IPS-20b (cell line): ENCODE measurements around the gene PCNA.

Experiments
- H3K27ac ChIP-seq: one replicate; pipeline ENCODE4 v1.5.1; 2013; ENCODE audit warnings: low read length
- H3K27me3 ChIP-seq: 2 replicates; pipeline ENCODE4 v1.6.1; 2013; ENCODE audit warnings: mild to moderate bottlenecking, low read length, inconsistent platforms; ENCODE audit not compliant: insufficient read depth
- H3K36me3 ChIP-seq: 2 replicates; pipeline ENCODE4 v1.6.1; 2013; ENCODE audit warnings: low read depth, mild to moderate bottlenecking, inconsistent platforms, low read length, moderate library complexity; ENCODE audit not compliant: insufficient read depth
- H3K4me1 ChIP-seq: 2 replicates; pipeline ENCODE4 v1.6.1; 2013; ENCODE audit warnings: mild to moderate bottlenecking, control low read depth, inconsistent platforms, low read length, moderate library complexity; ENCODE audit not compliant: insufficient read depth
- H3K4me3 ChIP-seq: 2 replicates; pipeline ENCODE4 v1.5.1; 2013; ENCODE audit warnings: mild to moderate bottlenecking, low read length, inconsistent platforms
- H3K9ac ChIP-seq: 2 replicates; pipeline ENCODE4 v1.6.1; 2013; ENCODE audit warnings: low read depth, mild to moderate bottlenecking, inconsistent platforms, low read length, moderate library complexity
- H3K9me3 ChIP-seq: 2 replicates; pipeline ENCODE4 v1.6.1; 2013; ENCODE audit warnings: mild to moderate bottlenecking, low read depth, low read length, inconsistent platforms; ENCODE audit not compliant: insufficient read depth

The PCNA gene

DNA sequence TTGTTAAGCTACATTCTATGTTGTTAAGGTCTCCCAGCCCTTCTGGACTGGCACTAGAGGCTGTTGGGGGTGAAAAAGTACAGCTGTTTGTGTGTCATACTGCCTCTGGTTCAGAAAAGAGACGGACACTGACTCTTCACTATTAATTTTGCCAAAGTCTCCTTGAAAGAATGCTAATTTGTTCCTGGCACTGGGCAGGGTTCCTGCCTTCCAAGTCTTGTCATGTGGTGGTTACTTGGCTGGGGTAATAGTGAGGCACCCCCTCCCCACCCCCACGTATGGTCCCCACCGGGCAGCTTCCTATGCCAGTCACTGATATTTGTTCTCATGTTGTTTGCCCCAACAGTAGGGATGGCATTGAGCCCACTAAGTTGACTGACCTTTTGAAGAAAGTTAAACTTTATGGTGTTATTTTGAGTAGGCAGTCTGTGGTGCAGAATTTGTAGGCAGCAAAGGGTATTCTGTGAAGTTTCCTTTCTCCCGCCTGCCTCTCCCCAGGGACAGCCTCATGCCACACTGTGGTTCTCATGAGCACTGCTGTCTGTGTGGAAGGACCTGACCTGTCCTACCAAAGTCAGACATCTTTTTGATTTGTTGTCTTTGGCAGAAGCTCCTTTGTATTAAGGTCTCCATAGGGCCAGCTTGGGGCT, 15.7 kb upstream of the PCNA start:
- H3K9me3 ChIP-seq = no peaks in the 10 kb centered on the region

DNA sequence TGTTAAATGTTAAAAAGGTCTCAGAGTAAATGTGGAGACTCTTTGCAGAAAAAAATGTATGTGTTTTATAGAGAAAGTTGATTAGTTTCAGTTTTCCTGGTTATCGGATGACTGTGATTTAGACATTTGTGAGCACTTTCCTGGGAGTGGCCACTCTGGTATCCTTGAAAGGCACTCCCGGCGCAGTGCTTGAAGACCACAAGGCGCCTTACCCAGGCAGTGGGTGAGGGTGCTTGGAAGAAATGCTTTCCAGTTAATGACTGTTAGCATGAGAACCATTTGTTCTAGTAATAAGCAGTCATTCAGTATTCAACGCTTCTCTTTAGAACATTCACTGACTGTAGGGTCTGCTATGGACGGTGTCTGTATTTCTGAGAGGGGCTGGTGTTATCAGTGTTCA, 14.2 kb upstream of the PCNA start:
- Histone ChIP-seq H3K27ac (no peak overlapping the region), H3K4me3 (no peak overlapping the region)

More for the DNA sequence above, 15.7 kb upstream of the PCNA start:
- Histone ChIP-seq H3K27ac (peak overlapping the region; percentile 11), H3K27me3 (no peaks in the 10 kb centered on the region), H3K9ac (no peak overlapping the region), H3K4me1 (0 out of 2 replicates have a peak, but pooled peaks cover 5% of the 10 kb centered on the region), H3K36me3 (no peaks in the 10 kb centered on the region), H3K4me3 (no peak overlapping the region)

DNA sequence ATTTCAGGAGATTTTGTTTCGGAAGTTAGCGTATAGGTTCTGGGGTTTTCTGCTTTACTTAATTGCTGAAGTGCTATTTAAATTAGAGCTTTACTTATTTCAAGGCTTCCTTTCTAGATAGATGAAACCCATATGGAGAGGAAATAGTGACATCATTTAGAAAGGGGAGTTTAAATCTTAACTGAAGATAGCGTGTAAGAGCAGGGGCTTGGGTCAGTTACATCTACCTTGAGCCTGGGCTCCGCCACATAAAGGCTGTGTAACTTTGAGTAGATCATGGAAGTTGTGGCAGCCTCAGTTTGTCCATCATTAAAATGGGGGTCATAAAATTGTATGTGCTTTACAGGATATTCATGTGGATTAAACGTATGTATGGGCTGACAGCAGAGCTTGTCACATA, 11.7 kb upstream of the PCNA start:
- Histone ChIP-seq H3K9me3 (no peaks in the 10 kb centered on the region), H3K9ac (no peak overlapping the region), H3K4me1 (peaks cover 8% of the 10 kb centered on the region; the same call in 1 of the 2 replicates), H3K27me3 (no peaks in the 10 kb centered on the region), H3K27ac (no peak overlapping the region), H3K36me3 (no peaks in the 10 kb centered on the region; the same call in 1 of the 2 replicates), H3K4me3 (no peak overlapping the region)

More for the DNA sequence above, 14.2 kb upstream of the PCNA start:
- no peaks in the 10 kb centered on the region; the same call in 1 of the 2 replicates for H3K36me3 ChIP-seq
- H3K9ac ChIP-seq = no peak overlapping the region
- no peaks in the 10 kb centered on the region for H3K27me3 ChIP-seq
- no peaks in the 10 kb centered on the region for H3K9me3 ChIP-seq
- 0 out of 2 replicates have a peak, but pooled peaks cover 5% of the 10 kb centered on the region for H3K4me1 ChIP-seq

DNA sequence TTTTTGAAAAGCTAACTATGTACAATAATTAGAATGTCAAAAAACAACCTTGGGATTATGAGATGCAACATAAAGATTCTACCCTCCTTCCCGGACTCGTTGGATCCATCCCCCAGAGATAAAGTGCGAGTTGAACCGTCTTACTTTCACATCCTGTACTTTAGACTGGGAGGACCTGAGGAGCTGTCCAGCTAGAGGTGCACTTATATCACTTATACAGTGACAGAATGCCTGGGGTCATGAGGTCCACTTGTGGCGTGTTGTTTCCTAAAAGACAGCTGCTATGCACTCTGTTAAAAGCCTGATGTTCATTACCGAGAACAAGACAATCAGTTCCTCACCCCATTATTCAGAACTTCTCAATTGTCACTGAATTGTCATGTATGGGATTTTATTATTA, 9.1 kb upstream of the PCNA start:
- H3K9me3 ChIP-seq = no peaks in the 10 kb centered on the region
- no peaks in the 10 kb centered on the region for H3K27me3 ChIP-seq
- no peak overlapping the region for H3K9ac ChIP-seq
- no peak overlapping the region for H3K27ac ChIP-seq
- H3K4me3 ChIP-seq = no peak overlapping the region
- H3K36me3 ChIP-seq = no peaks in the 10 kb centered on the region; the same call in 1 of the 2 replicates
- peaks cover 3% of the 10 kb centered on the region; the same call in 1 of the 2 replicates for H3K4me1 ChIP-seq

DNA sequence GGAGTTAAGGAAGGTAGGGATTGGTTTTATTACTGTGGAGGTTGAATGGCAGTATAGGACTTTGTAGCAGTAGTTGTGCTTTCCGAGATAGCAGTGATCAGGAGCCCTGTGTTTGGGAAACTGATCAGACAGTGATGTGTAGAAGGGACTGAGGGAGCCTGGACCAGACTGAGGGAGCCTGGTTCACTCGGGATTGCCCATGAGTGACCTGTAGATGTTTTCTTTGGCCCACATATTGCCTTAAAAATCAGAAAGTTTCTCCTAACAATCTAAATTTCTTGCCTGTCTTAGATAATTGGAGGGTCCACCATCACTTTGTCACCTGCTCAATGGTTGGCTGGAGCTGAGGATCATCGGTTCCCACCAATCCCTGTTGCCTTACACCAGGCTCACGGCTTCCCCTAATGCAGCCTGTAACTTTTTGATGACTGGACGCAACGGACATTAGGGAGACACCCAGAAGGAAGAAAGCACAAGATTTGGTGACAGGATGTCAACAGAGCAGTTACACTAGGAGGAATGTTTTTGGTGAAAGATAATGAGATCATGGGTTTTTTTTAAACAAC, 8.2 kb upstream of the PCNA start:
- Histone ChIP-seq H3K9me3 (no peaks in the 10 kb centered on the region), H3K4me1 (peaks cover 3% of the 10 kb centered on the region; the same call in 1 of the 2 replicates), H3K4me3 (peak overlapping the region; percentile 97), H3K27me3 (no peaks in the 10 kb centered on the region), H3K36me3 (no peaks in the 10 kb centered on the region; the same call in 1 of the 2 replicates), H3K9ac (peak overlapping the region; percentile 88; the same call in 1 of the 2 replicates), H3K27ac (no peak overlapping the region)

DNA sequence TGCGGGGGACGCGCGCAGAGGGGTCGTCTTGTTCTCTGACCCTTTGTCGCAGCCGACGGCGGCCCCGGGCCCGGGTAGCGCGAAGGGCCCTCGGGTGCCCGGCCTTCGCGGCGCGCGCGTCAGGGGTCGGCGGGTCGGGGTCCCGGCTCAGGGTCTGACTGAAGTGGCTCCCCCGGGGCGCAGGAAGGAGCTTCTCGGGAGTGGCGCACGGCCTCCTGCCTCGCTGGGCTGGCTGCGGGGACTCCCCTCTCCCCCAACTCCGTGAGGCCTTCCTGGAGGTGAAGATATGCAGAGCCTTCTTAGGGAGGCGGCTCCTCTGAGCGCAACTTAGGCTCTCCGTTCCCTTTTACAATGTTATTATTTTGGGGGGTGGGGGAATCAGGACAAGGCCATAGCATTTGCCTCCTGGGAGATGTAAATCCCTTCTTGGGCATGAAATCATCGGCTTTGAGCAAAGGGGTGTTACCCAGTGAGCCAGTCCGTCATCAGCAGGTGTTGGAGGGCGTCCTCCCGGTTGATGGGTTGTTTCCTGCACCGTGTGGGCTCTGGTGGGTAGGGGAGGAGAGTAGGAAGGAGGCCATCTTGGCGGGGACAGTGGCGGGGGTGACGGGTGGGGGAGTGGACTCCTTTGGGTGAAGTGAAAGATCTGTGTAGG, 7.6 kb upstream of the PCNA start:
- H3K4me1 ChIP-seq = peaks cover 3% of the 10 kb centered on the region; the same call in 1 of the 2 replicates
- no peaks in the 10 kb centered on the region; the same call in 1 of the 2 replicates for H3K36me3 ChIP-seq
- H3K9ac ChIP-seq = peak overlapping the region; percentile 88
- peak overlapping the region; percentile 40 for H3K27ac ChIP-seq
- no peaks in the 10 kb centered on the region for H3K9me3 ChIP-seq
- H3K4me3 ChIP-seq = peak overlapping the region; percentile 97
- H3K27me3 ChIP-seq = no peaks in the 10 kb centered on the region

DNA sequence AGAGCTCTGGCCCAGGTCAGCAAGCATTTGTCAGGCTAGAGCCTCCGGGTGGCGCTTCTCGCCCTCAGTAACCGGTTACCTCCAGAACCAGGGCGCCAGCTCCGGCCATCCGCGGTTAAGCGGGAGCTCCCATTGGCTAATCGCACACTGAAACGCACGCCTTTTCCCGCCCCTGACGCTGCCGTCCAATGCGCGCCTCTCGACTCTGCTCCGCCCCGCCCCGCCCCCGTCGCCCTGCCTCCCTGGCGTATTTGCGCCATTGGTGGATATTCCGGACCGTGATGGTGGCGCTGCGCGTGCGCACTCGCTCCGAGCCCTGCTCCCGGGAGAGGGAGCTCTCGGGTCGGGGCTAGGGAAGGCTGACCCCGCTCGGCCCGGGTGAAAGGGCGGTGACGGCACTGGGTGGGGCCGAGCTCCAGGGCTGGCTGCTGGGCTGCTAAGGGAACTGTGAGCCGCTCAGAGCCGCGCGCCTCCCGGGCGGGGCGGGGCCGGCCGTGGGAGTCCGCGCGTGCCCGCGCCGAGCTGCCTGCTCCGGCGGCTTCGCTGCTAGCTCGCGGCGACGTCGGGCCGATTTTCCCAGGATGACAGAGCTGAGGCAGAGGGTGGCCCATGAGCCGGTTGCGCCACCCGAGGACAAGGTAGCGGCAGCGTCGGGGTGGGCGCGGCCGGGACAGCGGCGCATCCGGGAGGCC, 6.9 kb upstream of the PCNA start, which contains the start of gene CDS2:
Gene CDS2 (plus strand): TSS at position 497 of the 692 bp plus-strand sequence. CDS start 85 bp downstream, at position 582.
- Histone ChIP-seq H3K4me1 (peaks cover 3% of the 10 kb centered on the region; the same call in 1 of the 2 replicates), H3K9ac (peak within 1 kb of the TSS; percentile 90), H3K4me3 (peak within 1 kb of the TSS; percentile 97), H3K27ac (peak within 1 kb of the TSS; percentile 40), H3K27me3 (no peaks in the 10 kb centered on the region), H3K36me3 (no peaks in the 10 kb centered on the region; the same call in 1 of the 2 replicates), H3K9me3 (no peaks in the 10 kb centered on the region)

DNA sequence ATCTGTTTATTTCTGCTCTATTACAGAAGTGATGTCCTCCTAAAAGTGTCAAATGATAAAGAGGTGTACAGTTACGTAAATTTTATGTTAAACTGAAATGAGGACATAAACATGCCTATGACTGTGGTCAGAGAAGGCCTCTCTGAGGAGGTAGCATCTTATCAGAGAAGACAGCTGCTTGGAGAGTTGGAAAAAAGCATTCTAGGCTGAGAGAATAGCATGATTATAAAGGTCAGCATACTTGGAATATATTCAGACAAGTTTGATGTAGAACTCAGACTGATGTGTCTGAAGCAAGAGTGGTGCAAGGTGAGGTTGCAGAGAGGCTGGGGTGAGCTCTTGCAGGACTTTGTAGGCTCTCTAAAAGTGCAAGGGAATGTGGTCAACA, 3.1 kb upstream of the PCNA start:
- H3K36me3 ChIP-seq = peaks cover 12% of the 10 kb centered on the region

DNA sequence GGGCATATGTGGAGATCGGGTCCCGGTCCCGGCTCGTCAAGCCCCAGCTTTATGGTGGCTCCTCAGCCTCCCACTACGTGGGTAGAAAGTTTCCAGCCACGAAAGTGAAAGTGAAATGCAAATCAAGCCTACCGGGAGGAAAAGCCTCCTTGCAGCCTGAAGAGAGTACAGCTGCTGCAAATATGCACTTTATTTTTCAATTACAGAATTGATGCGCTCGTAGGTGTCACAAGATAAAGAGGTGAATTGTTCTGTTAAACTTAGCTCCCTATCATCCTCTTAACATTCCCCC, 373 bp upstream of the PCNA start:
- Histone ChIP-seq H3K36me3 (peaks cover 40% of the 10 kb centered on the region), H3K4me1 (peaks cover 12% of the 10 kb centered on the region; the same call in 1 of the 2 replicates), H3K9me3 (no peaks in the 10 kb centered on the region), H3K27ac (peak overlapping the region; percentile 32), H3K9ac (peak overlapping the region; percentile 100), H3K4me3 (peak overlapping the region; percentile 98), H3K27me3 (no peaks in the 10 kb centered on the region)

More for the DNA sequence above, 3.1 kb upstream of the PCNA start:
- Histone ChIP-seq H3K27me3 (no peaks in the 10 kb centered on the region), H3K9ac (no peak overlapping the region), H3K27ac (no peak overlapping the region), H3K9me3 (no peaks in the 10 kb centered on the region), H3K4me1 (peaks cover 2% of the 10 kb centered on the region; the same call in 1 of the 2 replicates), H3K4me3 (no peak overlapping the region)

DNA sequence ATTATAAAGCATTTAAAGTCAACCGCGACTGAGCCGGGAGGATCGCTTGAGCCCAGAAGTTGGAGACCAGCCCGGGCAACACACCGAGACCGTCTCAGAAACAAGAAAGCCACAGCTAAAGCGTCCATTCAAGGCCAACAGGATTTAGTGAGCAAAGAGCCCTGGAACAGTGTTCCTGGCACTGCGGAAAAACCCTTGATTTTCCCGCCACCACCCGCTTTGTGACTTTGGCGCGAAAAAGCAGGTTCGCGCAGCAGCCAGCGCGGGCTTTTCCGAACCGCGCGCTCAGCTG, 669 bp downstream of the PCNA start:
- H3K27me3 ChIP-seq = no peaks in the 10 kb centered on the region
- H3K4me3 ChIP-seq = peak overlapping the region; percentile 98
- peak overlapping the region; percentile 100 for H3K27ac ChIP-seq
- H3K4me1 ChIP-seq = peaks cover 12% of the 10 kb centered on the region; the same call in 1 of the 2 replicates
- H3K9ac ChIP-seq = peak overlapping the region; percentile 100
- peaks cover 50% of the 10 kb centered on the region for H3K36me3 ChIP-seq
- no peaks in the 10 kb centered on the region for H3K9me3 ChIP-seq
